LNCaP clone FGC (cell line): ENCODE data around the gene RNASE8.
"Not testable (repeated sequence)": the region's sequence is repeated elsewhere in the genome, so short reads cannot be mapped to it uniquely, and the experiment has no call there.

Source experiments
- DNase-seq: peaks from one replicate; pipeline ENCODE4 v3.0.0-alpha.2; 2011; ENCODE audit warnings: low read depth
- H3K4me3 ChIP-seq: 2 replicates; pipeline ENCODE4 v1.5.1; 2011; ENCODE audit warnings: mild to moderate bottlenecking, low read depth, low read length, control low read depth
- CTCF ChIP-seq: IDR thresholded peaks from 2 replicates; pipeline ENCODE4 v1.5.1; 2012; ENCODE audit warnings: mild to moderate bottlenecking; ENCODE audit not compliant: control insufficient read depth, insufficient read depth; ENCODE audit errors: extremely low read depth

The RNASE8 gene

GRCh38 chr14:21038441-21039422 lies 18.9 kb upstream of the RNASE8 start:
- peak; percentile 45 for DNase-seq
- no peak for TF ChIP-seq CTCF
- H3K4me3 ChIP-seq: no peak overlapping the region

- H3K4me3 ChIP-seq: no peak overlapping the region
- peak; percentile 72 for TF ChIP-seq CTCF
- no peak for DNase-seq
Measured at GRCh38 chr14:21039585-21040369, 17.8 kb upstream of the RNASE8 start.

GRCh38 chr14:21040370-21040925 lies 17.2 kb upstream of the RNASE8 start:
- no peak for TF ChIP-seq CTCF
- no peak overlapping the region for H3K4me3 ChIP-seq
- DNase-seq: no peak

- not testable (repeated sequence) for DNase-seq, H3K4me3 ChIP-seq
Measured at GRCh38 chr14:21040941-21041340, 16.7 kb upstream of the RNASE8 start.

- no peak for TF ChIP-seq CTCF
- DNase-seq: no peak
Measured at GRCh38 chr14:21041676-21042433, 15.8 kb upstream of the RNASE8 start, which contains the start of gene RNASE7. TSS of gene RNASE7 (plus strand) at chr14:21042362. CDS start at chr14:21042993, 631 bp downstream.

GRCh38 chr14:21042918-21043317 lies 14.7 kb upstream of the RNASE8 start:
- TF ChIP-seq CTCF: no peak
- no peak overlapping the region for H3K4me3 ChIP-seq
- DNase-seq: no peak

More at GRCh38 chr14:21041676-21042433, 15.8 kb upstream of the RNASE8 start, which contains the start of gene RNASE7:
- no peak within 1 kb of the TSS for H3K4me3 ChIP-seq
